Measurements from ENCODE around the gene GRXCR2.

DNA sequence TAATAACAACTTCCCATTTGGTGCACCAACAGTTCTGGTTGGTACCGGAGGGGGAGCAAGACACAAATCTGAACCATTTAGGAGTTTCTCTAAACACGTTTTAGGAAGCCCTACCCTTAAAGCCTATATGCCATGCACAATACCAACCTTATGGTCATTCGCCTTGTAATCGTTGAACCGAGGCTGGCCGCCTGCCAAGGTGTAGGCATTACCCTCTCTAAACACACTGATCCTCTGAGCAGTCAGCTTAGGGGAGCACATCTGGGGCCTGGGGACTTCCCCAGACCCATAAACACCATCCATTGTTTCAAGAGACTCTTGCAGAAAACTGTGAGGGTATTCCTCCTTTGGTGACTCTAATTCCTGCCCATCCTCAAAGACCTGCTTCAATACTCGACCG is 328 bp downstream of the GRXCR2 start:
- TF ChIP-seq CTCF (IDR thresholded peaks at IDR 0.05 in 2 of 3, conservative IDR thresholded peaks at IDR 0.05 in 1 of 3; ENCODE audit: borderline replicate concordance in 1 of 3, insufficient read depth in 1 of 3, low read depth in 2 of 3, low read length in 2 of 3) = no peak
- TF ChIP-seq POLR2AphosphoS5 (IDR thresholded peaks at IDR 0.05; ENCODE audit: low read depth, low read length) = no peak
- TF ChIP-seq POLR2A (IDR thresholded peaks at IDR 0.05; ENCODE audit: borderline replicate concordance, extremely low read depth, insufficient read depth, insufficient read length) = no peak
- TF ChIP-seq FOSL1 (IDR thresholded peaks at IDR 0.05; ENCODE audit: low read depth) = no peak
- no peak for TF ChIP-seq EZH2phosphoT487 (IDR thresholded peaks at IDR 0.05; ENCODE audit: borderline replicate concordance)
- no peak for TF ChIP-seq EGR1 (IDR thresholded peaks at IDR 0.05; ENCODE audit: low read depth)
- no peak for TF ChIP-seq ELF1 (IDR thresholded peaks at IDR 0.05; ENCODE audit: borderline replicate concordance, low read depth)
- no peak for TF ChIP-seq EZH2 (IDR thresholded peaks at IDR 0.05)
- TF ChIP-seq JUND (IDR thresholded peaks at IDR 0.05) = no peak
- TF ChIP-seq TCF7L2 (IDR thresholded peaks at IDR 0.05; ENCODE audit: borderline replicate concordance, extremely low read depth, insufficient read depth, insufficient read length) = no peak
- TF ChIP-seq YY1 (IDR thresholded peaks at IDR 0.05; ENCODE audit: extremely low read depth, insufficient replicate concordance, low read depth, low read length) = no peak
- TF ChIP-seq, protein P1, sequence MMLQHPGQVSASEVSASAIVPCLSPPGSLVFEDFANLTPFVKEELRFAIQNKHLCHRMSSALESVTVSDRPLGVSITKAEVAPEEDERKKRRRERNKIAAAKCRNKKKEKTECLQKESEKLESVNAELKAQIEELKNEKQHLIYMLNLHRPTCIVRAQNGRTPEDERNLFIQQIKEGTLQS (IDR thresholded peaks at IDR 0.05) = no peak

Data from HCT116 (cell line).